Right renal pelvis (tissue), 4 donors: ENCODE measurements around the gene HTR1B. TPM values are rescaled to one million over a fixed set of nuclear protein-coding genes. Genes with fewer than 3 reads are reported as not detected.

Experiments used
- polyA plus RNA-seq, 4 donors: library from polyadenylated mRNA; unstranded; fragments of 120-200 nt; gene quantifications; one replicate each; pipeline ENCODE4 v1.2.1, GENCODE V29; 2013; ENCODE audit not compliant: insufficient read length in 4 of 4

The HTR1B gene
- polyA plus RNA-seq, 4 donors: 0.39 to 0.69 (median 0.50) TPM

Other genes starting within 250 kb of the HTR1B start
- gene MEI4, start 189.5 kb upstream of the HTR1B start, polyA plus RNA-seq: 1 to 10 TPM; 1.6 to 2.7 (median 2.0) TPM